Naive thymus-derived CD4-positive, alpha-beta T cell (primary cell): ENCODE measurements around the gene WDR59. TPM values are rescaled to one million over a fixed set of nuclear protein-coding genes. Genes with fewer than 3 reads are reported as not detected.
"Not testable (repeated sequence)": the region's sequence is repeated elsewhere in the genome, so short reads cannot be mapped to it uniquely, and the experiment has no call there.

Experiments
- ATAC-seq: fragments of 150-1000 bp; cut with Tn5 transposase; 2 replicates; pipeline ENCODE4 v1.10.0; 2021; ENCODE audit warnings: mild to moderate bottlenecking, moderate library complexity
- CTCF ChIA-PET: fragments of 350-600 bp; sonication (Branson Sonifier 250); formaldehyde crosslinking; loops from one replicate; lab custom pipeline; 2021; ENCODE audit warnings: antibody characterized with exemption; lab: Charles Lee
- POLR2A ChIA-PET: fragments of 350-600 bp; sonication (Branson Sonifier 250); formaldehyde crosslinking; loops from one replicate; lab custom pipeline; 2021; ENCODE audit warnings: antibody characterized with exemption, inconsistent platforms; lab: Charles Lee
- DNase-seq, 9 donors: peaks; one replicate each; pipeline versions ENCODE4 v3.0.0 to v3.0.0-alpha.2; 2020 to 2022; ENCODE audit warnings: mixed read lengths in 1 of 9
- H3K27ac ChIP-seq: one replicate; pipeline ENCODE4 v1.7.0; 2013; ENCODE audit warnings: mild to moderate bottlenecking, low read depth, low read length, moderate library complexity
- H3K27me3 ChIP-seq, 2 donors: one replicate each; pipeline ENCODE4 v1.7.0; 2013; ENCODE audit warnings: low read length in 2 of 2, mild to moderate bottlenecking in 2 of 2, moderate library complexity in 2 of 2; ENCODE audit not compliant: control insufficient read depth in 2 of 2, insufficient read depth in 2 of 2
- H3K36me3 ChIP-seq, 3 experiments: 1 replicate in 2 of 3; 2 replicates in 1 of 3; pipeline ENCODE4 v1.7.0; 2013; ENCODE audit warnings: low read length in 3 of 3, mild to moderate bottlenecking in 3 of 3, moderate library complexity in 1 of 3; ENCODE audit not compliant: insufficient read depth in 3 of 3, control insufficient read depth in 2 of 3
- H3K4me1 ChIP-seq, 2 donors: one replicate each; pipeline ENCODE4 v1.7.0; 2013; ENCODE audit warnings: low read length in 2 of 2, mild to moderate bottlenecking in 2 of 2, moderate library complexity in 1 of 2; ENCODE audit not compliant: control insufficient read depth in 2 of 2, insufficient read depth in 2 of 2
- H3K4me3 ChIP-seq: 2 replicates; pipeline ENCODE4 v1.7.0; 2013; ENCODE audit warnings: mild to moderate bottlenecking, low read length
- H3K9me3 ChIP-seq, 3 experiments: 1 replicate in 2 of 3; 2 replicates in 1 of 3; pipeline ENCODE4 v1.7.0; 2013; ENCODE audit warnings: low read length in 3 of 3; ENCODE audit not compliant: control insufficient read depth in 2 of 3
- H3K27ac Mint-ChIP-seq, 9 donors: one replicate each; pipeline ENCODE4 v1.8.0; 2020 to 2022; ENCODE audit warnings: mixed read lengths in 9 of 9, mild to moderate bottlenecking in 8 of 9, moderate library complexity in 5 of 9, inconsistent platforms in 2 of 9
- H3K27me3 Mint-ChIP-seq, 5 donors: one replicate each; pipeline ENCODE4 v1.8.0; 2021 to 2022; ENCODE audit warnings: mixed read lengths in 5 of 5, mild to moderate bottlenecking in 1 of 5
- H3K36me3 Mint-ChIP-seq, 5 donors: one replicate each; pipeline ENCODE4 v1.8.0; 2020 to 2022; ENCODE audit warnings: mixed read lengths in 5 of 5, mild to moderate bottlenecking in 3 of 5, inconsistent platforms in 1 of 5
- H3K4me1 Mint-ChIP-seq, 7 donors: one replicate each; pipeline ENCODE4 v1.8.0; 2020 to 2022; ENCODE audit warnings: mixed read lengths in 7 of 7, mild to moderate bottlenecking in 3 of 7, inconsistent platforms in 1 of 7
- H3K4me3 Mint-ChIP-seq, 10 donors: one replicate each; pipeline ENCODE4 v1.8.0; 2020 to 2022; ENCODE audit warnings: mild to moderate bottlenecking in 10 of 10, mixed read lengths in 10 of 10, moderate library complexity in 6 of 10, inconsistent platforms in 2 of 10
- H3K9me3 Mint-ChIP-seq, 11 donors: one replicate each; pipeline ENCODE4 v1.8.0; 2020 to 2022; ENCODE audit warnings: mixed read lengths in 11 of 11, mild to moderate bottlenecking in 4 of 11, inconsistent platforms in 1 of 11, moderate library complexity in 1 of 11
- intact Hi-C, 2 donors: fragments of 100-400 bp; cut with micrococcal nuclease; formaldehyde crosslinking; loops; one replicate each; pipeline ENCODE4 v1.15.1; 2023
- polyA plus RNA-seq, 2 donors: library from polyadenylated mRNA; unstranded; fragments of 300-500 nt; fragmentation: Illumina TruSeq; gene quantifications; one replicate each; pipeline ENCODE4 v1.2.3, GENCODE V29; 2021
- total RNA-seq, 6 experiments: library from RNA in 5 of 6; stranded (reverse) in 5 of 6; gene quantifications; 1 replicate in 5 of 6; 2 replicates in 1 of 6; pipeline ENCODE4 v1.2.3 and lab custom pipeline; 2021 to 2026

The WDR59 gene
- total and polyA plus RNA-seq, 7 experiments from 2014 or later, result 11.6 to 130 (median 83.3) TPM

DNA sequence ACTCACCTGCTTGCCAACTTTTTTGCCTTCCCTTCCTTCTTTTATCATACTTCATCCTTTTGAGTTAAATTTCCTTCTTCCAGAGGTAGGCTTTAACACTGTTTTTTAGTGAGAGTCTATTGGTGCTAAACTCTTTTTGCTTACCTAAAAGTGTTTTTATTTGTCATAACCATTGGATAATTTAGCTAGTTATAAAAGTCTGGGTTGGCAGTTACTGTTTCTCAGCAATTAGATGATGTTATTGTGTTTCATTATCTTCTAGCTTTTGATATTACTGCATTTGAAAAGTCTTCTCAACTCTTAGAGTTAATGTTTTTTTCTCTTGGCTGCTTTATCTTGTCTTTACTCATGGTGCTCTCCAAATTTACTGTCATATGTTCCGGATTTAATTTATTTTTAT, 36.5 kb upstream of the WDR59 start:
- intact Hi-C loops, result no loop called here
- peaks cover 4 to 21% (median 10%) of the 10 kb centered on the region in 11 donors for H3K9me3 Mint-ChIP-seq
- ATAC-seq (no peak), DNase-seq (no peak)
- no peaks in the 10 kb centered on the region for H3K27me3 ChIP-seq
- peaks cover 0 to 8% of the 10 kb centered on the region in 2 donors for H3K4me1 ChIP-seq
- no peak overlapping the region for H3K27ac ChIP-seq
- CTCF ChIA-PET, result no interaction called here
- no peaks in the 10 kb centered on the region for H3K9me3 ChIP-seq
- peaks cover 9 to 31% (median 21%) of the 10 kb centered on the region in 5 donors for H3K36me3 Mint-ChIP-seq
- peaks cover 8 to 31% (median 18%) of the 10 kb centered on the region in 7 donors for H3K4me1 Mint-ChIP-seq
- H3K27ac Mint-ChIP-seq, result peak overlapping the region in 1 of 9 donors; percentile 49
- POLR2A ChIA-PET, result no interaction called here
- no peak overlapping the region for H3K4me3 Mint-ChIP-seq
- H3K36me3 ChIP-seq, result no peaks in the 10 kb centered on the region
- H3K4me3 ChIP-seq, result no peak overlapping the region
- no peaks in the 10 kb centered on the region for H3K27me3 Mint-ChIP-seq

DNA sequence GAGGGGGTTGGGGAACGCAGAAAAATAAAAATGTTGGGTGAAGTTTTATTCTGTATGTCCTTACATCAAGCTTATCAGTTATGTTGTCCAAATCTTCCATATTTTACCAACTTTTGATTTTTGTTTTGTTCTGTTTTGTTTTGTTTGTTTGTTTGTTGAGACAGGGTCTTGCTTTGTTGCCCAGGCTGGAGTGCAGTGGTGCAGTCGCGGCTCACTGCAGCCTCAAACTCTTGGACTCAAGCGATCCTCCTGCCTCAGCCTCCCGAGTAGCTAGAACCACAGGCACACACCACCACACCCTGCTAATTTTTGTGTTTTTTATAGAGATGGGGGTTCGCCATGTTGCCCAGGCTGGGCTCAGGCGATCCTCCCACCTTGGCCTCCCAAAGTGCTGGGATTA, 34.7 kb upstream of the WDR59 start:
- Histone ChIP-seq H3K27me3 (no peaks in the 10 kb centered on the region), H3K4me3 (no peak overlapping the region), H3K9me3 (no peaks in the 10 kb centered on the region), H3K36me3 (no peaks in the 10 kb centered on the region), H3K4me1 (peaks cover 0 to 6% of the 10 kb centered on the region in 2 donors), H3K27ac (no peak overlapping the region)
- DNase-seq (no peak), ATAC-seq (no peak)
- Mint-ChIP-seq H3K9me3 (peaks cover 4 to 21% (median 10%) of the 10 kb centered on the region in 11 donors), H3K27ac (no peak overlapping the region), H3K4me1 (peaks cover 7 to 25% (median 11%) of the 10 kb centered on the region in 7 donors), H3K27me3 (no peaks in the 10 kb centered on the region), H3K4me3 (no peak overlapping the region), H3K36me3 (peaks cover 9 to 33% (median 21%) of the 10 kb centered on the region in 5 donors)
- ChIA-PET CTCF (interaction anchor here (0.9 kb wide), 1 partner anchor 92 kb away, joined by 3 read pairs; no protein-coding TSS in a partner anchor), POLR2A (no interaction called here)
- intact Hi-C loops, result no loop called here

DNA sequence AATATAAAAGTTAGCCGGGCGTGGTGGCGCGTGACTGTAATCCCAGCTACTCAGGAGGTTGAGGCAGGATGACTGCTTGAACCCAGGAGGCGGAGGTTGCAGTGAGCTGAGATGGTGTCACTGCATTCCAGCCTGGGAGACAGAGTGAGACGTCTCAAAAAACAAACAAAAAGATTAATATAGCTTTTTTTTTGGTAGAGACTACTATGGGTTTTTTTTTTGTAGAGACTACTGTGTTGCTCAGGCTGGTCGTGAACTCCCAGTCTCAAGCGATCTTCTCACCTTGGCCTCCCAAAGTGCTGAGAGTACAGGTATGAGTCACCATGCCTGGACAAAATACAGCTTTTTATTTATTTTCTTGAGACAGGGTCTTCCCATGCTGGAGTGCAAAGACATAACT, 34.1 kb upstream of the WDR59 start:
- ChIA-PET POLR2A (no interaction called here), CTCF (no interaction called here)
- H3K27ac Mint-ChIP-seq, result no peak overlapping the region
- H3K27me3 Mint-ChIP-seq, result no peaks in the 10 kb centered on the region
- H3K4me1 ChIP-seq, result peaks cover 0 to under 1% of the 10 kb centered on the region in 2 donors
- no peak overlapping the region for H3K4me3 ChIP-seq
- H3K9me3 ChIP-seq, result no peaks in the 10 kb centered on the region
- H3K9me3 Mint-ChIP-seq, result peaks cover 4 to 21% (median 10%) of the 10 kb centered on the region in 11 donors
- intact Hi-C loops, result no loop called here
- H3K27me3 ChIP-seq, result no peaks in the 10 kb centered on the region
- no peak overlapping the region for H3K4me3 Mint-ChIP-seq
- peaks cover 9 to 33% (median 21%) of the 10 kb centered on the region in 5 donors for H3K36me3 Mint-ChIP-seq
- DNase-seq (no peak), ATAC-seq (no peak)
- H3K27ac ChIP-seq, result no peak overlapping the region
- H3K36me3 ChIP-seq, result no peaks in the 10 kb centered on the region
- H3K4me1 Mint-ChIP-seq, result peaks cover under 1 to 21% (median 7%) of the 10 kb centered on the region in 7 donors

DNA sequence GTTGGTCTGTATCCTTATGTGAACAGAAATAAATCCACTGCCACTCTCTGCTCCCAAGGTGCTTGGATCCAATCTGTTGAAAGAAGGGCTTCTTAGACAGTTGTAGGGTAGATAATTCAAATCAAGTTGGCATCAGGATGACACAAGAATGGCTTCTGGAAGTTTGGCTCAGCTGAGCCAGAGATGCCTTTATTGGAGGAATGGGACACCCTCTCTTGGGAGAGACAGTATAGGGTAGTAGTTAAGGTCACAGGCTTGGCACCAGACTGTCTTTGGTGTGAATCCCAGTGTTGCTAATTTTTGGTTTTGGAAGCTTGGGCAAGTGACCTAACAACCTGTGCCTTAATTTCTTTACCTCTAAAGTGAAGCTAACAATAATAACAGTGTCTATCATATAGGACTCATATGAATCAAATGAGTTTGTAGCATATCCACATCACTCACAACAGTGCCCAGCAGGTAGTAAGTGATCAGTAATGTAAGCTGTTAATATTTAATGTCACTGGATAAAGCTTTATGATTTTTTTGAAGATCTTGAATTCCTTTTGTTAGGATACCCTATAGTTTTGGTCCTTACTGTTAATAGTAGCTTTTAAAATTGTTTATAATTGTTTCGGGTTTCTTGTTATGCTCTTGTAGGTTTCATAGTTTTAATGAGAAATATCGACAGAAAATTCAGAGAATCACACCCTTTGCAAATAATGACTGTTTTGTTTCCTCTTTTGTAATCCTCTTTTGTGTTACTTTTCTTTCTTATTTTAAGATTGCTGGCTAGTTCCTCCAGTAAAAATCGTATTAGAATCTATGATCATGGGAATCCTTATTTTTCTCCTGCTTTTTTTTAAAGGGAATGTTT, 33.0 kb upstream of the WDR59 start:
- ATAC-seq, result no peak
- Histone ChIP-seq H3K9me3 (no peaks in the 10 kb centered on the region), H3K27me3 (no peaks in the 10 kb centered on the region), H3K27ac (no peak overlapping the region), H3K4me1 (no peaks in the 10 kb centered on the region), H3K36me3 (no peaks in the 10 kb centered on the region), H3K4me3 (no peak overlapping the region)
- Mint-ChIP-seq H3K9me3 (peaks cover 4 to 20% (median 9%) of the 10 kb centered on the region in 11 donors), H3K4me3 (no peak overlapping the region), H3K36me3 (peaks cover 9 to 29% (median 20%) of the 10 kb centered on the region in 5 donors), H3K27ac (peak overlapping the region in 1 of 9 donors; percentile 49), H3K4me1 (peaks cover 0 to 21% (median 6%) of the 10 kb centered on the region in 7 donors), H3K27me3 (no peaks in the 10 kb centered on the region)
- ChIA-PET POLR2A (no interaction called here), CTCF (interaction anchor here (1.0 kb wide), 1 partner anchor 93 kb away, joined by 3 read pairs; no protein-coding TSS in a partner anchor)
- intact Hi-C loops, result no loop called here
- DNase-seq, result no peak

DNA sequence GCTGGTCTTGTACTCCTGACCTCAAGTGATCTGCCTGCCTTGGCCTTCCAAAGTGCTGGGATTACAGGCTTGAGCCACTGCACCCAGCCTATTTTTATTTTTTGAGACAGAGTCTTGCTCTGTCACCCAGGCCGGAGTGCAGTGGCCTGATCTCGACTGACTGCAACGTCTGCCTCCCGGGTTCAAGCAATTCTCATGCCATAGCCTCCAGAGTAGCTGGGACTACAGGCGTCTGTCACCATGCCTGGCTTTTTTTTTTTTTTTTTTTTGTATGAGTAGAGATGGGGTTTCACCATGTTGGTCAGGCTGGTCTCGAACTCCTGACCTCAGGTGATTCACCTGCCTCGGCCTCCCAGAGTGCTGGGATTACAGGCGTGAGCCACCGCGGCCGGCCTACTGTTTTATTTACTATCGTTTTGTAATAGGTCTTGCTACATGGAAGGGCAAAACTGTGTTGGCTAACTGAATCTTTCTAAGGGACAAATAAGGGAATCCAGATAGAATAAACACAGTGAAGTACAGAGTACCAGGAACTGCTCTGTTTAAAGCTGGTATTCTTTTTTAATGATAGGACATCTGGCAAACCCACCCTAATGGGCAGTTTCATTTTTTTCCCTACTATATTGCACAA, 31.6 kb upstream of the WDR59 start:
- DNase-seq, H3K4me3 Mint-ChIP-seq, intact Hi-C loops, H3K27ac Mint-ChIP-seq, H3K36me3 ChIP-seq, H3K27me3 ChIP-seq, ATAC-seq, H3K27ac ChIP-seq, H3K27me3 Mint-ChIP-seq, H3K4me1 ChIP-seq, H3K9me3 ChIP-seq, H3K4me3 ChIP-seq, CTCF ChIA-PET: not testable (repeated sequence)
- Mint-ChIP-seq H3K36me3 (peaks cover 5 to 20% (median 12%) of the 10 kb centered on the region in 5 donors), H3K9me3 (peaks cover 1 to 12% (median 6%) of the 10 kb centered on the region in 11 donors), H3K4me1 (peaks cover 10 to 30% (median 12%) of the 10 kb centered on the region in 7 donors)
- POLR2A ChIA-PET, result interaction anchor here (0.8 kb wide), 1 partner anchor 17 kb away, joined by 3 read pairs; no protein-coding TSS in a partner anchor

DNA sequence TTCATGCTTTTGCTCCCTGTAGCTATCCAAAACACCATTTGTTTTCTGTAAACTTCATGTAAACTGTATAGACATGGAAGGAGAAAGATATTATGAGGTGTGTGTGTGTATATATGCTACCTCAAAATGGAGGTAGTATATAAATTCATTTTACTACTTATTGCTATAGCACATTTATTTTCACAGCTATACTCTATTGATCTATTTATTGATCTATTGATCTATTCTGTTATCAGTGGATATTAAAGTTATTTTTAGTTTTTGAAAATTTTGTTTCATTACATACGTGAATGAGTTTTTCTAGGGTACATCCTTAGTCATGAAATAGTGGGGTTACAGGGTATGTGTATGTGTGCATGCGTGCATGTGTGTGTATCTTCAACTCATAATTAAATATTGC, 29.4 kb upstream of the WDR59 start:
- CTCF ChIA-PET, result no interaction called here

More for the DNA sequence above, 29.4 kb upstream of the WDR59 start:
- no peaks in the 10 kb centered on the region for H3K36me3 ChIP-seq
- Mint-ChIP-seq H3K27ac (peak overlapping the region in 2 of 9 donors; percentile 13 to 69), H3K4me3 (no peak overlapping the region), H3K4me1 (peaks cover 7 to 45% (median 12%) of the 10 kb centered on the region in 7 donors), H3K27me3 (no peaks in the 10 kb centered on the region), H3K9me3 (peaks cover 0 to under 1% (median 0%) of the 10 kb centered on the region in 11 donors), H3K36me3 (peaks cover 0 to 3% (median 0%) of the 10 kb centered on the region in 5 donors)
- DNase-seq, result no peak
- no peak for ATAC-seq
- no peak overlapping the region for H3K4me3 ChIP-seq
- no peaks in the 10 kb centered on the region for H3K27me3 ChIP-seq
- intact Hi-C loops, result no loop called here
- no peak overlapping the region for H3K27ac ChIP-seq
- no peaks in the 10 kb centered on the region for H3K9me3 ChIP-seq
- POLR2A ChIA-PET, result no interaction called here
- H3K4me1 ChIP-seq, result peaks cover 0 to 8% of the 10 kb centered on the region in 2 donors
